Measurements from ENCODE around the gene CDCA7L. TPM values are rescaled to one million over a fixed set of nuclear protein-coding genes. Genes with fewer than 3 reads are reported as not detected.
"Not testable (repeated sequence)": the region's sequence is repeated elsewhere in the genome, so short reads cannot be mapped to it uniquely, and the experiment has no call there.

The CDCA7L gene
- total RNA-seq, 1 donor from 2014 or later: 15.2 TPM

- Mint-ChIP-seq H3K9me3 (ENCODE audit: unreplicated experiment) (no peaks in the 10 kb centered on the region), H3K4me3 (ENCODE audit: unreplicated experiment) (no peak overlapping the region), H3K27ac (ENCODE audit: unreplicated experiment) (no peak overlapping the region)
Observed at GRCh38 chr7:21884496-21884895, 61.2 kb downstream of the CDCA7L start.

GRCh38 chr7:21883501-21883900 is 62.2 kb downstream of the CDCA7L start:
- not testable (repeated sequence) for H3K36me3 ChIP-seq (ENCODE audit: insufficient read depth, low read length); H3K9me3 Mint-ChIP-seq (ENCODE audit: unreplicated experiment); H3K9me3 ChIP-seq (ENCODE audit: insufficient read depth, low read depth, low read length); H3K27me3 ChIP-seq (ENCODE audit: insufficient read depth, low read length); H4K20me1 ChIP-seq (ENCODE audit: insufficient read depth, low read length); H3K4me3 ChIP-seq (ENCODE audit: insufficient read depth, low read depth, low read length); H3K4me1 Mint-ChIP-seq (ENCODE audit: low read depth, unreplicated experiment); FAIRE-seq; H2AFZ ChIP-seq (ENCODE audit: low read depth, low read length); H3K9ac ChIP-seq (ENCODE audit: low read length); H3K4me3 Mint-ChIP-seq (ENCODE audit: unreplicated experiment); H3K36me3 Mint-ChIP-seq (ENCODE audit: low read depth, unreplicated experiment); H3K4me2 ChIP-seq (ENCODE audit: low read length); H3K27ac ChIP-seq (ENCODE audit: low read depth, low read length); H3K27me3 Mint-ChIP-seq (ENCODE audit: low read depth, unreplicated experiment); H3K4me1 ChIP-seq (ENCODE audit: insufficient read depth, low read length); DNase-seq (ENCODE audit: low read depth); H3K79me2 ChIP-seq (ENCODE audit: insufficient read depth, low read length); H3K27ac Mint-ChIP-seq (ENCODE audit: unreplicated experiment)

More at GRCh38 chr7:21884496-21884895, 61.2 kb downstream of the CDCA7L start:
- H3K27ac ChIP-seq (ENCODE audit: low read depth, low read length): no peak overlapping the region
- TF ChIP-seq EZH2 (IDR thresholded peaks at IDR 0.05; ENCODE audit: insufficient read depth, low read length): no peak
- TF ChIP-seq CTCF (IDR thresholded peaks at IDR 0.05; ENCODE audit: insufficient read depth, low read depth, low read length): no peak
- no peaks in the 10 kb centered on the region for H3K27me3 ChIP-seq (ENCODE audit: insufficient read depth, low read length)
- H3K36me3 ChIP-seq (ENCODE audit: insufficient read depth, low read length): no peaks in the 10 kb centered on the region
- H2AFZ ChIP-seq (ENCODE audit: low read depth, low read length): no peak overlapping the region
- DNase-seq (ENCODE audit: low read depth) (no peak), FAIRE-seq (no peak)
- no peaks in the 10 kb centered on the region for H4K20me1 ChIP-seq (ENCODE audit: insufficient read depth, low read length)
- H3K36me3 Mint-ChIP-seq (ENCODE audit: low read depth, unreplicated experiment): no peaks in the 10 kb centered on the region
- H3K4me3 ChIP-seq (ENCODE audit: insufficient read depth, low read depth, low read length): no peak overlapping the region
- no peaks in the 10 kb centered on the region for H3K4me1 ChIP-seq (ENCODE audit: insufficient read depth, low read length)
- H3K79me2 ChIP-seq (ENCODE audit: insufficient read depth, low read length): no peaks in the 10 kb centered on the region
- no peaks in the 10 kb centered on the region for H3K9me3 ChIP-seq (ENCODE audit: insufficient read depth, low read depth, low read length)
- no peaks in the 10 kb centered on the region for H3K27me3 Mint-ChIP-seq (ENCODE audit: low read depth, unreplicated experiment)
- H3K4me1 Mint-ChIP-seq (ENCODE audit: low read depth, unreplicated experiment): no peaks in the 10 kb centered on the region
- no peak overlapping the region for H3K9ac ChIP-seq (ENCODE audit: low read length)
- no peak overlapping the region for H3K4me2 ChIP-seq (ENCODE audit: low read length)

GRCh38 chr7:21883069-21883468 is 62.6 kb downstream of the CDCA7L start:
- no peaks in the 10 kb centered on the region for H3K9me3 Mint-ChIP-seq (ENCODE audit: unreplicated experiment)
- Histone ChIP-seq H3K4me2 (ENCODE audit: low read length) (no peak overlapping the region), H2AFZ (ENCODE audit: low read depth, low read length) (no peak overlapping the region), H3K4me3 (ENCODE audit: insufficient read depth, low read depth, low read length) (no peak overlapping the region), H3K4me1 (ENCODE audit: insufficient read depth, low read length) (no peaks in the 10 kb centered on the region), H3K36me3 (ENCODE audit: insufficient read depth, low read length) (no peaks in the 10 kb centered on the region), H3K9me3 (ENCODE audit: insufficient read depth, low read depth, low read length) (no peaks in the 10 kb centered on the region), H3K79me2 (ENCODE audit: insufficient read depth, low read length) (no peaks in the 10 kb centered on the region), H3K27me3 (ENCODE audit: insufficient read depth, low read length) (no peaks in the 10 kb centered on the region), H3K9ac (ENCODE audit: low read length) (no peak overlapping the region), H3K27ac (ENCODE audit: low read depth, low read length) (no peak overlapping the region), H4K20me1 (ENCODE audit: insufficient read depth, low read length) (no peaks in the 10 kb centered on the region)
- DNase-seq (ENCODE audit: low read depth) (no peak), FAIRE-seq (no peak)
- TF ChIP-seq EZH2 (IDR thresholded peaks at IDR 0.05; ENCODE audit: insufficient read depth, low read length) (no peak), CTCF (IDR thresholded peaks at IDR 0.05; ENCODE audit: insufficient read depth, low read depth, low read length) (no peak)
- H3K36me3 Mint-ChIP-seq (ENCODE audit: low read depth, unreplicated experiment): no peaks in the 10 kb centered on the region
- H3K27me3 Mint-ChIP-seq (ENCODE audit: low read depth, unreplicated experiment): no peaks in the 10 kb centered on the region
- H3K27ac Mint-ChIP-seq (ENCODE audit: unreplicated experiment): no peak overlapping the region
- no peaks in the 10 kb centered on the region for H3K4me1 Mint-ChIP-seq (ENCODE audit: low read depth, unreplicated experiment)
- H3K4me3 Mint-ChIP-seq (ENCODE audit: unreplicated experiment): no peak overlapping the region

Data from astrocyte (in vitro differentiated cells and primary cell).